ENCODE results near the gene RAP1GDS1.
A peak's percentile ranks its signal among the peaks of the same experiment; 100 is the strongest.
"Not testable (repeated sequence)": the region's sequence is repeated elsewhere in the genome, so short reads cannot be mapped to it uniquely, and the experiment has no call there.

The RAP1GDS1 gene

GRCh38 chr4:98261405-98262291, 464 bp downstream of the RAP1GDS1 start:
- peak overlapping the region; percentile 98 for H3K27ac Mint-ChIP-seq
- peak overlapping the region; percentile 99 to 100 for H3K4me3 Mint-ChIP-seq
- H3K36me3 Mint-ChIP-seq, result peaks cover 10 to 17% of the 10 kb centered on the region in 2 donors
- H3K27me3 Mint-ChIP-seq, result no peaks in the 10 kb centered on the region
- ATAC-seq (replicated peaks) (peak; percentile 12 to 61), DNase-seq (peak; percentile 20)
- no peaks in the 10 kb centered on the region for H3K9me3 Mint-ChIP-seq
- peaks cover 31 to 53% of the 10 kb centered on the region in 2 donors for H3K4me1 Mint-ChIP-seq

DNA sequence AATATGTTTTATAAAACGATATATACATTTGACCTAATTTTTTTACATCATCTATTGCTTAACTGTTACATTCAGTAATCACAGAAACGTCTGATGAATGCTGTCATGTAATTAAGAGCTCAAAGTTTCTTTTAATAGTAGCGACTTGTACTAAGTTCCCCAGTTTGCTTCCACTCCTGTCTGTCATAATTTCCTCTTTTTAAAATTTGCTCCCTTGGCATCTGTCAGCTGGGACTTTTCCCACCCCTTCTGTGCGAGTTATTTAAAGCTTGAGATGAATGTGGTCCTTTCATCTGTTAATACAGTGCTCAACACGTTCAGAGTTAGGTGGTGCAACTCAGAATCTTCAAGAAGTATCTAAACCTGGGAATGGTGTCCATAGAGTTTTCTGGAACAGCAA, 1.2 kb downstream of the RAP1GDS1 start:
- peaks cover 13 to 23% of the 10 kb centered on the region in 2 donors for H3K36me3 Mint-ChIP-seq
- ATAC-seq (replicated peaks), result no peak
- peak overlapping the region; percentile 99 to 100 for H3K4me3 Mint-ChIP-seq
- H3K4me1 Mint-ChIP-seq, result peaks cover 31 to 53% of the 10 kb centered on the region in 2 donors
- no peaks in the 10 kb centered on the region for H3K27me3 Mint-ChIP-seq
- DNase-seq, result no peak
- H3K9me3 Mint-ChIP-seq, result no peaks in the 10 kb centered on the region
- peak overlapping the region; percentile 98 for H3K27ac Mint-ChIP-seq

DNA sequence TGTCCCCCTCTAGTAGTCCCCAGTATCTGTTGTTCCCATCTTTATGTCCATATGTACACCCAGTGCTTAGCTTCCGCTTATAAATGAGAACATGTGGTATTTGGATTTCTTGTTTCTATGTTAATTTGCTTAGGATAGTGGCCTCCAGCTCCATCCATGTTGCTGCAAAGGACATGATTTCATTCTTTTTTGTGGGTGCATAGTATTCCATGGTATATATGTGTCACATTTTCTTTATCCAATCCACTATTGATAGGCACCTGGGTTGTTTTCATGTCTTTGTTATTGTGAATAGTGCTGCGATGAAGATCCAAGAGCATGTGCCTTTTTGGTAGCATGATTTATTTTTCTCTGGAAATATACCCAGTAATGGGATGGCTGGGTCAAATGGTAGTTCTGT, 6.3 kb downstream of the RAP1GDS1 start:
- ATAC-seq (replicated peaks), result no peak
- H3K9me3 Mint-ChIP-seq, result peaks cover 1 to 3% of the 10 kb centered on the region in 2 donors

GRCh38 chr4:98275145-98275544, 14.0 kb downstream of the RAP1GDS1 start:
- DNase-seq (no peak), ATAC-seq (replicated peaks) (no peak)
- no peak overlapping the region for H3K4me3 Mint-ChIP-seq
- H3K9me3 Mint-ChIP-seq, result peaks cover 11% of the 10 kb centered on the region in 2 donors
- H3K27me3 Mint-ChIP-seq, result no peaks in the 10 kb centered on the region
- H3K27ac Mint-ChIP-seq, result no peak overlapping the region
- peaks cover 12 to 31% of the 10 kb centered on the region in 2 donors for H3K4me1 Mint-ChIP-seq
- peaks cover 29 to 46% of the 10 kb centered on the region in 2 donors for H3K36me3 Mint-ChIP-seq

More for the DNA sequence above, 6.3 kb downstream of the RAP1GDS1 start:
- no peak for DNase-seq
- H3K27me3 Mint-ChIP-seq, result no peaks in the 10 kb centered on the region
- H3K4me1 Mint-ChIP-seq, result peaks cover 28 to 44% of the 10 kb centered on the region in 2 donors
- H3K36me3 Mint-ChIP-seq, result peaks cover 22 to 47% of the 10 kb centered on the region in 2 donors
- no peak overlapping the region for H3K27ac Mint-ChIP-seq
- no peak overlapping the region for H3K4me3 Mint-ChIP-seq

- H3K36me3 Mint-ChIP-seq, result peaks cover 10 to 18% of the 10 kb centered on the region in 2 donors
- peaks cover 16 to 36% of the 10 kb centered on the region in 2 donors for H3K4me1 Mint-ChIP-seq
- ATAC-seq (replicated peaks) (no peak), DNase-seq (no peak)
- no peak overlapping the region for H3K4me3 Mint-ChIP-seq
- peaks cover 0 to 5% of the 10 kb centered on the region in 2 donors for H3K9me3 Mint-ChIP-seq
- H3K27ac Mint-ChIP-seq, result no peak overlapping the region
- no peaks in the 10 kb centered on the region for H3K27me3 Mint-ChIP-seq
Observed at GRCh38 chr4:98283219-98284189, 22.3 kb downstream of the RAP1GDS1 start.

DNA sequence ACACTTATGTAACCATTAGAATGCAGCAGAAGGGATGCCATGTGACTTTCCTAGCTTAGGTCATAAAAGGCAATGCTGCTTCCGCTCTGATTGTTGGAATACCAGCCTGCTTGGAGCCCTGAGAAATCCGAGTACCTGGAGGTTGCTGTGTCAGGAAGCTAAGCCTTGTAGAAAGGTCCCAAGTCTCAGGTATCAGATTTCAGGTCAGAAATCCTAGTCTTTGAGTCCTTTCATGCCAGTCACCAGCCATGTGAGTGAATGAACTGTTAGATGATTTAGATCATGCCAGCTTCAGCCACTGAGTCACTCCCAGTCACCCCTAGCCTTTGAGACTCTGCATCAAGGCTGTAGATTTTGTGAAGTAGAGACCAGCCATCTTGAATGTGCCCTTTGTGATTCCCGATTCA, 23.5 kb downstream of the RAP1GDS1 start:
- no peak overlapping the region for H3K4me3 Mint-ChIP-seq
- ATAC-seq (replicated peaks) (no peak), DNase-seq (no peak)
- H3K4me1 Mint-ChIP-seq, result peaks cover 22 to 47% of the 10 kb centered on the region in 2 donors
- H3K36me3 Mint-ChIP-seq, result peaks cover 9 to 17% of the 10 kb centered on the region in 2 donors
- H3K27me3 Mint-ChIP-seq, result no peaks in the 10 kb centered on the region
- H3K27ac Mint-ChIP-seq, result no peak overlapping the region
- H3K9me3 Mint-ChIP-seq, result peaks cover 0 to 4% of the 10 kb centered on the region in 2 donors

DNA sequence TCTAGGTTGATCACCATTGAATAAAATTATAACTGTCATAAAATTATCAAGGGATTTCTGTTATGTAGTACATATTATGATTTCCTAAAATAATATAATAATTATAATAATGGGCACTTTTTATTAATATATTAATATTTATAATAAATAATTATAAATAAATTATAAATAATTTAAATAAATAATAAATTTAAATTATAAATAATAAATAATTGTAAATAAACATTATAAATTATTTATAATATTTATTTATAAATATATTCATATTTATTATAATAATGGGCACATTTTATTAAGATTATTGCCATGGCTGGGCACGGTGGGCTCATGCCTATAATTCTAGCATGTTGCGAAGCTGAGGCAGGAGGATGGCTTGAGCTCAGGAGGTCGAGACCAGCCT, 24.5 kb downstream of the RAP1GDS1 start:
- DNase-seq, result no peak
- H3K4me1 Mint-ChIP-seq, result peaks cover 26 to 57% of the 10 kb centered on the region in 2 donors
- H3K27ac Mint-ChIP-seq, result no peak overlapping the region
- peaks cover 0 to 1% of the 10 kb centered on the region in 2 donors for H3K9me3 Mint-ChIP-seq
- no peak for ATAC-seq (replicated peaks)
- H3K4me3 Mint-ChIP-seq, result no peak overlapping the region
- no peaks in the 10 kb centered on the region for H3K27me3 Mint-ChIP-seq
- H3K36me3 Mint-ChIP-seq, result peaks cover 7 to 10% of the 10 kb centered on the region in 2 donors

GRCh38 chr4:98287328-98287727, 26.1 kb downstream of the RAP1GDS1 start:
- peaks cover 24 to 48% of the 10 kb centered on the region in 2 donors for H3K4me1 Mint-ChIP-seq
- H3K9me3 Mint-ChIP-seq, result no peaks in the 10 kb centered on the region
- ATAC-seq (replicated peaks) (no peak), DNase-seq (no peak)
- no peaks in the 10 kb centered on the region for H3K27me3 Mint-ChIP-seq
- no peak overlapping the region for H3K4me3 Mint-ChIP-seq
- H3K27ac Mint-ChIP-seq, result no peak overlapping the region
- peaks cover 0 to 4% of the 10 kb centered on the region in 2 donors for H3K36me3 Mint-ChIP-seq

- not testable (repeated sequence) for DNase-seq, H3K9me3 Mint-ChIP-seq, H3K36me3 Mint-ChIP-seq, H3K27me3 Mint-ChIP-seq
- H3K4me1 Mint-ChIP-seq, result peaks cover 21 to 43% of the 10 kb centered on the region in 2 donors
- H3K27ac Mint-ChIP-seq, result peak overlapping the region; percentile 79
- ATAC-seq (replicated peaks), result peak in 1 of 2 donors; percentile 31
- H3K4me3 Mint-ChIP-seq, result peak overlapping the region in 1 of 2 donors; percentile 41
Observed at GRCh38 chr4:98288671-98289070, 27.5 kb downstream of the RAP1GDS1 start.

DNA sequence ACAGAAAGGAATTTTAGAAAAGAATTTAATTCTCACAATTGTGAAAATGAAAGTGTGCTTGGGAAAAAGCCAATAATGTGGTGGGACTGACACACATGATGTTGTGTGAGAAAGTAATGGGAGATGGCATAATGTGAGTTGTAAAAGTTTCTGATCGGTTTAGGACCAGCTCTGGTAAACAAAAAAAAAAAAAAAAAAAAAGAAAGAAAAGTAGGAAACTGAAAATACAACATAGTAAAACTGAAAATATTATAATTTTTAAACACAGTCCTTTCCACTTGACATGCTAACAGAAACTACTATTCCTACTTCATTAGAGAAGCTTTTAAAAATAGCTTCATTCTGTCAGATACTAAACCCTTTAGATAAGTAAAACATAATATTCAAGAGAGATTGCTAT, 28.2 kb downstream of the RAP1GDS1 start:
- DNase-seq, result no peak
- peak overlapping the region; percentile 22 to 72 for H3K4me3 Mint-ChIP-seq
- ATAC-seq (replicated peaks), result peak; percentile 33 to 47
- H3K27ac Mint-ChIP-seq, result peak overlapping the region; percentile 75
- H3K27me3 Mint-ChIP-seq, result no peaks in the 10 kb centered on the region
- no peaks in the 10 kb centered on the region for H3K9me3 Mint-ChIP-seq
- H3K36me3 Mint-ChIP-seq, result peaks cover 9 to 13% of the 10 kb centered on the region in 2 donors
- H3K4me1 Mint-ChIP-seq, result peaks cover 21 to 47% of the 10 kb centered on the region in 2 donors

DNA sequence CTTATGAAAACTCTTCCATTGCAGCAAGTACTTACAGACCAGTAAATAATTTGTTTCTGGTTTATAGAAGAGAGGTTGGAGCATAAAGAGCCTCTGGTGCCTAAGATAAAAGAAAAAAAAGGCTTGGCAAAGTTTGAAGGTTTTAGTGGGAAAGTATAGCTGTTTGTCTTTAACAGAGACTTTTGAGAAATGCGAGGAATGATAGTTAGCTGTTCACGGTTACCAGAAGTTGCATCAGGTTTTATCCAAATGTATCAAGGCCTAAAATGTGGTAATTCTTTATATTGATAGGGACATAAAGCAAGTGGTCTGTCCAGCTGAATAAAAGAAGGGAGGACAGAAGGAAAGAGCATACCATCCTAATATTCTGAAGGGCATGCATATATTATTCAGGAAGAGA, 29.3 kb downstream of the RAP1GDS1 start:
- Mint-ChIP-seq H3K36me3 (peaks cover 11 to 22% of the 10 kb centered on the region in 2 donors), H3K27me3 (no peaks in the 10 kb centered on the region), H3K27ac (peak overlapping the region; percentile 3), H3K4me3 (no peak overlapping the region), H3K9me3 (no peaks in the 10 kb centered on the region), H3K4me1 (peaks cover 21 to 48% of the 10 kb centered on the region in 2 donors)
- DNase-seq (no peak), ATAC-seq (replicated peaks) (no peak)

- H3K4me1 Mint-ChIP-seq, result peaks cover 28 to 55% of the 10 kb centered on the region in 2 donors
- H3K27ac Mint-ChIP-seq, result peak overlapping the region; percentile 31
- H3K4me3 Mint-ChIP-seq, result peak overlapping the region in 1 of 2 donors; percentile 13
- H3K36me3 Mint-ChIP-seq, result peaks cover 20 to 36% of the 10 kb centered on the region in 2 donors
- ATAC-seq (replicated peaks) (peak in 1 of 2 donors; percentile 42), DNase-seq (no peak)
- H3K9me3 Mint-ChIP-seq, result no peaks in the 10 kb centered on the region
- no peaks in the 10 kb centered on the region for H3K27me3 Mint-ChIP-seq
Observed at GRCh38 chr4:98293104-98293887, 32.1 kb downstream of the RAP1GDS1 start.

DNA sequence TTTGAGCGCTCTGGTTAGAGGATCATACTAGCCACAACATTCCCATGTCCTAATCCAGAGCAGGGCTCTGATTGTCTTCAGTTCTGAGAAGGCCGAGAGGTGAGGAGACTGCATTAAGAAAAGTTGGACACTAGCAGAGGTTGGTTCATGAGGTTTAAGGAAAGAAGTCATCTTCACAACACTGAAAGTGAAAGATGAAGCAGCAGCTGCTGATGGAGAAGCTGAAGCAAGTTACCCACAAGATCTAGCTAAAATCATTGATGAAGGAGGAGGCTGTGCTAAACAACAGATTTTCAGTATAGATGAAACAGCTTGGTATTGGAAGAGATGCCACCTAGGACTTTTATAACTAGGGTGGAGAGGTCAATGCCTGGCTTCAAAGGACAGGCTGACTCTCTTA, 36.8 kb downstream of the RAP1GDS1 start:
- ATAC-seq (replicated peaks), result no peak
- Mint-ChIP-seq H3K4me1 (peaks cover 17 to 30% of the 10 kb centered on the region in 2 donors), H3K9me3 (peaks cover 4 to 10% of the 10 kb centered on the region in 2 donors), H3K27ac (peak overlapping the region; percentile 9), H3K4me3 (no peak overlapping the region), H3K27me3 (no peaks in the 10 kb centered on the region), H3K36me3 (peaks cover 45 to 71% of the 10 kb centered on the region in 2 donors)
- no peak for DNase-seq
